HG02885 (cell line): Measurements from ENCODE around the gene RPS6KA2.
"Not testable (repeated sequence)": the region's sequence is repeated elsewhere in the genome, so short reads cannot be mapped to it uniquely, and the experiment has no call there.

ENCODE experiments used
- ATAC-seq: cut with Tn5 transposase; IDR thresholded peaks from one replicate; pipeline ENCODE4 v1.9.1; 2021; ENCODE audit warnings: mild to moderate bottlenecking; ENCODE audit not compliant: unreplicated experiment, poor library complexity

The RPS6KA2 gene

DNA sequence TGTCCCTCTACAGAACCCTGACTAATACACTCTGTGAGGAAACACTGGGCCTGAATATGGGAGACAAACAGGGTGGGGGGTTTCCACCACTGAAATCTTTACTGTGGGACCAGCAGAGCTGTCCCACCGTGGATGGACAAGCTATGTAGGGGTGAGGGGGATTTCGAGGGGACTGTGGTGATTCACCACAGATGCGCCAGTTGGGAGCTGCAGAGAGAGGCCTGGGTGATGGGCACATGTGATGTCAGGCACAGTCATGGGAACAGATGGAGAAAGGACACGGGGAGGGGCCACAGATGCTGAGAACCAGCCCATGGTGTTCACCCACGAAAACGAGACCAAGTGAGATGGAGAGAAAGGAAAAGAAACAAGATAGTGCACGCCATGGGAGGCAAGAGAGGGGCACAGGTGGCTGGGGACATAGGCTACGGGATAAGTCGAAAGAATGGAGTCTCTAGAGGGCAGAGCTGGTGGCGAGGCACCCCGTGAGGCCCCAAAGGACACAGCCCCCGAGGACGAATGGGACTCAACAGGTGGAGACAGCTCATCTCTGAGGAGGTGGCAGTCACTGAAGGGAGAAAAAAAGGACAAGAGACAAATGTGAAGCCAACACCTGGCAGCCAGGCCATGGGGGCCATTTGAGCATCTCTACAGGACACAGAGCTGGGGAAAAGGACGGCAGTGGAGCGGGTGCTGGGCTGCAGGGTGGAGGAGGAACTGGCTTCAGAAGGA is 30.1 kb downstream of the RPS6KA2 start:
- no peak for ATAC-seq

DNA sequence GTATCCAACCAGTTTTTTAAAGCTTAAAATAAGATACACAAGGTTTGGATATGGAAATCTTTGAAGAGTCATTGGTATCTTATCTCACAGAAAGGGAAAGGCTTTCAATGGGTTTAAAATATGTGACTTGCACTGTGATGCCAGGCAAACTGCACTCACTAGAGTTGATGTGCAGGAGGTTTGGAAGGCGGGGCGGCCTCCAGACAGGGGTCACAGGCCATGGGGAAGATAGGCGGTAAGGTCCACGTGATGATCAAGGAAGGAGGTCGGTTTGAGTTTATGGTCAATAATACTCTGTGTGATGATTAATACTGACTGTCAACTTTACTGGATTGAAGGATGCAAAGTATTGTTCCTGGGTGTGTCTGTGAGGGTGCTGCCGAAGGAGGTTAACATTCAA is 31.1 kb downstream of the RPS6KA2 start:
- ATAC-seq: no peak

DNA sequence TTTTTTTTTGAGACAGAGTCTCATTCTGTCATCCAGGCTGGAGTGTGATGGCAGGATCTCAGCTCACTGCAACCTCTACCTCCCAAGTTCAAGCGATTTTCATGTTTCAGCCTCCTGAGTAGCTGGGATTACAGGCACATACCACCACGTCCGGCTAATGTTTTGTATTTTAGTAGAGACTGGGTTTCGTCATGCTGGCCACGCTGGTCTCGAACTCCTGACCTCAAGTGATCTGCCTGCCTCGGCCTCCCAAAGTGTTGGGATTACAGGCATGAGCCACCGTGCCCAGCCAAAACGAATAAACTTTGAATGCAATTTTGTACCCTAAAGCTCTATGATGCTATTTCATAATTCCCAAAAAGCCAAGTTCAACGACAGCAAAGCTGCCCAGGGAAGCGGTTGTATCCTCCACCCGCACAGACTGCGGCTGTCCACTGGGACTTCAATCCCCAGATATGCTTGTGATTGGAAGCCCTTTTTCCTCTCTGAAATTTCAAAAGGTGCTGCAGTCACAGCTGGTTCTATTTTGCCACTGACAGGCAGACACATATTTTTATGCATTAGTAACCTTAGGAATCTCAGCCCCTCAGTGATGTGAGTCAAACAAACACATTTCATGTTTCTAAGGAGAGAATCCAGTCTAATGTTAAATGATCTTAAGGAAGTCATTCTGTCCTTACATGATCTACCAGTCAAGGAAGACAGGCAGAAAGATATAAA is 31.8 kb downstream of the RPS6KA2 start:
- no peak for ATAC-seq

DNA sequence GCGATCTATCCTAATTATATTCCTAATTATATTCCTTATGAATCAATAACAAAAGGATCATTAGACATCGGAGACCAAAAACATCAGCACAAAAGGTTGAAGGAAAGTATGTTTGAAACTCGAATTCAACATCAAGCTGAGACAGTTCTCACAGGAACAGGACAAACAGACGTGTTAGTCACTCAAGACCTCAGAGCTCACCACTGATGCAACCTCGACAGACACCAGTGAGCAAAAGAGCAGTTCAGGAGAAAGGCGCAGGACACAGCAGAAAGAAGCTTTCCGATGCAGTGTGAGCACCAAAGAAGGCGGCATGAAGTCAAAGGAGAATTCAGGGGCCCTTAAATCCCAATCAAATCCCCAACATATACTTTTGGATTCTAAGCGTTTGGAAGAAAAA is 34.2 kb downstream of the RPS6KA2 start:
- ATAC-seq: no peak

DNA sequence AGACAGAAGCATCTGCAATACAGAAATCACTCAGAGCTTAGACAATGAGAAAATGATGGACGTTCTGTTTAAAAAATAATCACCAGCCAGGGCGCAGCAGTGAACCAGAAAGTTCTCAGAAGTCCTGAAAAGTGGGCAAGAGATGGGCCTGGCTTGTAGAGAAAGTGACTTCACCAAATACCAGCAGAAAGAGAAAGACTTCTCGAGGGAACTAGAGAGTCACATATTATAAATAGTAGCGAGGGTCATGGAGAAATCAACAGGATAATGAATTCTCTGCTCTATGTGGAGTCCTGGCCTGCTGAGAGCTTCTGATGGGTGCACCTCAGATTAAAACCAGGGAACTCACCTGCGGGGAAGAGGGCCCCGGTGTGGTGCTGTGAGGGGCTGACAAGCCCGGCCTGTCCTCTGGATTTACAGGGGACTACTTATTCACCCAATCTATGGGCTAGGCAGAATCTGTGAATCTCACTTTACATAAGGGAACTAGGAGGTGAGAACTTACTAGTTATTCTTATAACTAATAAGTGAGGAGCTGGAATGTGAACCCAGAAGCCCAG is 35.0 kb downstream of the RPS6KA2 start:
- no peak for ATAC-seq

DNA sequence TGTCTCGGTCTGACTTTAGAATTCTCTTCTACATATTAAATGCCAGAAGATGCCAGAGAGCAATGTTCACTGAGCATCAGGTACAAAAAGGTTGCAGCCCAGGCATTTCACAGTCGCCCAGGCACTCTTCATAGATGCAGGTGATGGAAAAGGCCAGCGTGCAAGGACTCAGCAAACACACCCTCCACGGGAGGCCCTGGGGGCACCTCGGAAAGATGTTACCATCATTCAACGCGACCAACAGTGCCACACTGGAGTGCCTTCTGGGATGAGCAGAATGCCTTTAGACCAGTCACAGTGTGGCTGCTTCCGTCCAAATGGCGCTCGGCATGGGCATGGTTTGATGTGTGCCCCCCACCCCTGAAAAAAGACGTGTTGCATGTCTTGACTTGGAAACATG is 36.0 kb downstream of the RPS6KA2 start:
- no peak for ATAC-seq

DNA sequence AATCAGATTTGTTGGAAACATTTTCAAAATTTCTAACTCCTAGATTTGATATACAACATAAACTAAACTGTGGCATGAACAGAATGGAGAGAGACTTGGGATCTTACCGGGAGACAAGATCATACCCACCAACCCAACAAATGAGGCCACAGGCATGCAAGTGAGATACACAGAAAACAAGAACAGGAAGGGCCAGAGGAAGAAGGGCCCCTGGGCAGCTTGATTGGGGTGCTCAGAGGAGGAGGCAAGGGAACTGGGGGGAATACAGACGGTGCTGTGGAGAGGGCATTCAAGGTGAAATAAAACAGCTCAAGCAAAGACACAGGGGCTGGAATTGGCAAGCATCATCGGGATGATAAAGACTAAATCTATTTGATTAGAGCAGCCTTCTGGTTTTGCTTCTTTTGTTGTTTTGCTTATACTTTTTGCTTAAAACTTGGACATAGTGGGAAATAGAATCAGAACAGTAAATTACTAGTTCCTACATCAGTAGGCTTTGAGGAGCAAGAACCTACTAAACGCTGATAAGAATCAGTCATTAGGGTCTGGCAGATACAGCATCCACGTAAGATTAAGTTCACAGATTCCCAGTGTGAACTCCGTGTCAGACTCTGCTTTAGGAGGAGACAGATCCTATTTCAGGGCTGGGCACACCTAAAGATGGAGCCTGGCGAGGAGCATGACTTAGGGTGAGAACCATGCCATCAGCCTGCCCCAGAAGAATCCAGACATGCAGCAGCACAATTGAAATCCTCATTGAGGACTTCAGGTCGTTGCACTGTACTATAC is 37.1 kb downstream of the RPS6KA2 start:
- ATAC-seq: no peak

DNA sequence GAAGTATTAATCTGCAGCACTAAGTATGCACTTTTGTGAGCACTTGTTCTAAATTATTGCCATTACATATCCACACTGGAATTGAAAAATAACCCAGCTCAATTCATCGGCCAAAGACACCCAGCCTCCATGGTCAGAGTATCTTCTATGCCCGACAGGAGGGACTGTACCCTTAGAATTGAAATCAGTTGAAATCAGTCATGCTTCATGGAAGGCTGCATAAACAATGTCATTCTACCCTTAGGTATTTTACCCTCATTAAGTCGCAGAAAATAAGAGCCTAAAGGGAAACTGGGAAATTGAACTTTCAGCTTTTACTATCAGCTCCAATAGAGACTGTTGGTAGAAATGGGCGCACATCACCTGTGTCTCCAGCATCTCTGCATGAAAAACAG is 37.7 kb downstream of the RPS6KA2 start:
- ATAC-seq: peak; percentile 16

DNA sequence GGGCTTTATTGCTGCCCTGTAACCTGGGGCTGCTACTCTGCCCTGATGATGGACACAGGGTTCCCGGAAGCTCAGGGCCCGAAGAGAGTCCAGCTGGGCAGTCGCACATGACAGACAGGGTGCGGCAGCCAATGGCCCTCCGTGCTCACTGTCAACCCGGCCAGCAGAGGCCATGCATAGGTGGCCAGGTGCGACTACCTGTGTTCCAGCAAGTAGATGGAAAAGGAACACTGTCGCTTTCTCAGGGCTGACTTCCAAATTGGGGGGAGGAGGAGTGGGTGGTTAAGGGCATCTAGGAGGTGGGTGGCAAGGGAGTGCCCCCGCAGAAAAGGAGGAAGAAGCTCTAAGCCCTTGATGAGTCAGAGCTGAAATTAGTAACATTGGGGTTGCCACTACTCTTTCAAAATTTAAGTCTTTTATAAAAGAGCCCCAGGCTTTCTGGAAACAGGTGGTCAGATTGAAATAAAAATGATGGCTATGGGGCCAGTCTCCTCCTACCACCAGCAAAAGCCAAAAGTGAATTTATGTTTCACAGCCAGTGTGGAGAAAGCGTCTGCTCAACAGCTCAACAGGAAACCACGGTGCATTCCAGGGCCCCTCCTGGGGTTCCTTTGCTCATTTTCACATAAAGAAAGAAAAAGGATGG is 38.2 kb downstream of the RPS6KA2 start:
- peak; percentile 31 for ATAC-seq

DNA sequence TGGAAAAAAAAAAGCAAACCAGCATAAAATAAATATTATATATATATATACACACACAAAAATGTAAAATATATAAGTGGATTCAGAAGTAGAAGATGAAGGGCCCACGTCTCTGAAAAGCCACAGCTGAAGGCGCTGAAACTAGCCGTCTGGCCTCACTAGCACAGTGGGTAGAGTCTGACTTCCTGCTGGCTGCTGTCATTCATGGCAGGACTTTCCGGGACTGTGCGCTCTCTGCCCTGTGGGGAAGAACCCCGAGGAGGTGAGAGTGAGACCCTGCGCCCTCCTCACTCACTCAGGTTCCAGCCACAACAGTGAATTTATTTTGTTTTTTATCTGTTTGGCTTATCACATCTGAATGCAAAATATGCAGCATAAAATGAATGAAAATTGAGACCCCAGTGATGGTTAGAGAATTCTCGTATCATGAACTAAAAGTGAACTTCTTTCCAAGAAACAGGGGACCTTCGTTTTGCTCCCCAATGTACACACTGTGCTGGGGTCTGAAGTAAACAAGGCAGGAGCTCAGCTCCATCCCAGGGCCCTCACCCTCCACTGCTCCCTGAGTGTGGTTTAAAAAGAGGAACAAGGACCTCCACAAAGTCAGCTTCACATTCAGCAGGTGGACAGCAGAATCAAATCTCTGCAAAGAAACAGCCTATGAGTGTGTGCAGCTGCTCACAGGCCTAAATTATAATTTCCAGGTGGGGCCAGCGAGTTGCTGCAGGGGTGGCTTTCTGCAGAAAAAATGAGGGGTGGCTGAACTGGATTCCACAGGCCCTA is 39.2 kb downstream of the RPS6KA2 start:
- ATAC-seq: peak; percentile 77

DNA sequence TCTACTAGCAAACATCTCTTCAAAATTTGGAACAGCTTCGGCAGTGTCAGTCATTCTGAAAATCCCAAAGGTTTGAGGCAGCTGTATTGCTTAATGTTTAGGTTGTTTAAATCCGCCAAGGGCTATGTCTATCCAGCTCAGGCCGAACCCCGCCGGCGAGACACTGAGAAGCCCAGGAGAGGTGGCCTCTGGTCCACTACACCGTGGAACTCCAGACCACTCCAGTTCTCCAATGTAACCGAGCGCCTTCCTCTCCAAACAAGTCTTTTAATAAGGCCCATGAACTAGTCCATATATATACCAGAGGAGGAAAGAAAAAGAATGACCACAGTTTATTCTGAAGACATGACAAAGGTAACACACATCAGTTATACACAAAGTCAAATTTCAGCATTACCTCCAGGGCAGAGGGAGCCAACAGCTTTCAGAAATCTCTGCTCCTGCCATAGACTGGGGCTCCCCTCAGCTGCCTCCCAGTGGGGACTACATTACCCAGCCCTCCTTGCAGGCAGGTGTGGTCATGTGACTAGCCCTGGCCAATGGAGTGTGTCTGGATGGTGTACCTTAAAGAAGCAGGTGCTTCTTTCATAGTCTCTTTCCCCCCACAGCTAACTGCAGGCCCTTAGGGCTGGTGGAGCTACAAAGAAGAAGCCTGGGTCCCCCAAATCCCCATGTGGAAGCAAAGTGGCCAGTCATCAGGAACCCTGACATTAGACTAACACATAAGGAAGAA is 40.5 kb downstream of the RPS6KA2 start, which contains the start of gene RAMACL:
RAMACL (minus strand) TSS at position 255 of the 733 bp plus-strand sequence; CDS start at position 54, 201 bp downstream.
- peak; percentile 75 for ATAC-seq

DNA sequence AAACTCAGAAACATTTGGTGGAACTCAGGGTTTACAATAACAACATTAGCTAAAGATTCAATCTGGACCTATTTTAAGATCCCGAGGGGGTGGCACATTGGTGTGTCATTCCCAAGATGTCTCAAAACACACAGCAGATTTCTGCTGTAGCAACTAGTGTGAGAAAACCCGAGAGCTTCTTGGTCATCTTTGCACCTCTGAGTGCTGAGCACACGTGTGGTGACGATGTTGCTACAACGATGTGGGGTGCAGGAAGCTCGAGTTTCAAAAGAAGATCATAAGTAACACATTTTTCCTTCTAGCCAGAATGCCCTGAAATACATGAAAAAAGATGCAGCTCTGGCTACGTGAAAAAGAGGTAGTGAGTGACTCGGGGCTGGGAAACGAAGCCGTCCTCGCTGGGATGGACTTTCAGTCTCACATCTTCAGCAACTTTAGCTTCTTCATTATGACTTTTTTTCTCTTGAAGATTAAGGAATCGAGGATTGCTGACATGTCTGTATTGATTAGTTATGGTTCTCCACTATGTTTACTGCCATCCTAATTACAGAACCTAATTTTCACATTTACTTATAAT is 42.1 kb downstream of the RPS6KA2 start:
- no peak for ATAC-seq

DNA sequence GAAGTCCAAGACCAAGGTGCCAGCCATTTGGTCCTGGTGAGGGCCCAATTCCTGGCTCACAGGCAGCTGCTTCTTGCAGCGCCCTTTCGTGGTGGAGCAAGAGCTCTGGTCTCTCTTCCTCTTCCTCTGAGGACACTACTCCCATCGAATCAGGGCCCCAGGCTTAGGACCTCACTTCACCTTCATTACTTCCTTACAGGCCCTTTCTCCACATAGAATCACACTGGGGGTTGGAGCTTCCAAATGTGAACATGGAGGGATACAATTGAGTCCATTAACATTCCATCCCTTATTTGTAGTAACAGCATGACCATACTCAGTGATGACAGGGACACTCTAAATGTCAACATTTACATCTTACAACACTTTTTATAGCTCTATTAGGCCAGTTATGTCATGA is 42.9 kb downstream of the RPS6KA2 start:
- ATAC-seq: no peak

DNA sequence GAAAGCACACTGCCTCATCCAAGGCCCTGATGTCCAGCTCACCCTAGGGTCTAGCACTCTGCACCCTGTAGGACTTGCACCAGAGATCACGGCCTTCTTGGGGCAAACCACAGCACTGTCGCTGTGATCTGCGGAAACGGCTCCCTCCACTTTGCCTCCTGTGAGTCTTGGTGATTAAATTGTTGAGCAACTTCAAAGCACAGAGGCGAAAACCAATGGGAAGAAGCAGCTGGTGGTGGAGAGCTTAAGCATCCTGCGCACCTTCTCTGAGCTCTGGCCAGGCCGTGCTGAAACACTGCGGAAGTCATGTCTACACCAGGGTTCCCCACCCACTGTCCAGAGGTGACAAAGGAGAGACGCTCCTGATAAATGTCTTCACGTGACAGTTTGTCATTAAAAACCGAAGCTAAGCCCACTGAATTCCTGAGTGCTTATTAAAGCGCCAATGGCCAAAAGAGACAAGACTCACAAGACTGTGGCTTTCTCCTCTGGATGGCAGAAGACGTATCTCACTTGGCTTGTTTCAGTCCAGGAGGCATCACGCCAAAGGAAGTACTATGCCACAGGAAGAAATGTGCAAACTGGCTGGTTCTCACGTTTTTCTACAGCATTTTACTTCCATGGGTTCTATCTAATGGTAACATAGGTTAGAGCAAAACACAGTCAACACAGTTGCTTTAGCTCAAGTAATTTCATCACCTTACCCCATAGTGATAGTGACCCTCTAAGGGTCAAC is 43.7 kb downstream of the RPS6KA2 start:
- ATAC-seq: no peak

DNA sequence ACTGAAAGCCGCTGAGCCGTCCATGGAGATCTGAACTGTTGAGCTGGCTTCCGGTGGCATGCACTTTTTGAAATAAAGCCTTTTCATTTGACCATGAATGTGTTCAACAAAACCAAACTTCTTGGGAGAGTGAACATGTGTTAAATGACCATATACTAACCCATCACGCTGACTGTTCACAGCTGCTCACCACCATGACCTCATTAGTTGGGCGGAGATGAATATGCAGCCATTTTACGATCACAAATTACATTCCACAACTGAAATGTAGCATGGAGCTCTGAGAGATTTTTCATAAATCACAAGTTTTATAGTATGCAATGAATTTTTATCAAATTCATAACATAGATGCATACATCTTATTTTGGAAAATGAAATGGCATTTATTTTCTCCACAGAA is 44.8 kb downstream of the RPS6KA2 start:
- no peak for ATAC-seq

DNA sequence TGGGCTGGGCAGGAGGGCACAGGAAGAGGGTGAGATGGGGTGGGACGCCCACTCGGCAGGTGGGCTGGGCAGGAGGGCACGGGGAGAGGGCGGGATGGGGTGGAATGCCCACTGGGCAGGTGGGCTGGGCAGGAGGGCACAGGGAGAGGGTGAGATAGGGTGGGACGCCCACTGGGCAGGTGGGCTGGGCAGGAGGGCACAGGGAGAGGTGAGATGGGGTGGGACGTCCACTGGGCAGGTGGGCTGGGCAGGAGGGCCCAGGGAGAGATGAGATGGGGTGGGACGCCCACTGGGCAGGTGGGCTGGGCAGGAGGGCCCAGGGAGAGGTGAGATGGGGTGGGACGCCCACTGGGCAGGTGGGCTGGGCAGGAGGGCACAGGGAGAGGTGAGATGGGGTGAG is 45.2 kb downstream of the RPS6KA2 start:
- not testable (repeated sequence) for ATAC-seq

DNA sequence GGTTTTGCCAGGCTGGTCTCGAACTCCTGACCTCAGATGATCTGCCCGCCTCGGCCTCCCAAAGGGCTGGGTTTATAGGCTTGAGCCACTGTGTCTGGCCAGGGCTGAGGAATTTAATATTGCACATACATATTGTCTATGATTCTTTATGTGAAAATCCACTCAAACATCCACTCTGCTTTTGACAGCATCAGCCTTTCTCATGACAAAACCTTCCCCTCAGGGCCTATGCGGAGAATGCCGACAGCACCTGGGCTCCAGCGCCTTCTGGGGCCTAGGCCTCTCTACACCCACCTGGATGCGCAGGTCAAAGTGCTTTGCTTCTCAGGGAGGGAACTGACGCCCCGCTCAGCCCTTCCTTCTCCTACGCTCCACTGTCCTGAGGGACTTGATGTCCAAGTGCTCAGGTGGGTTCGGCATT is 46.0 kb downstream of the RPS6KA2 start:
- no peak for ATAC-seq
